HepG2 (cell line): ENCODE results near the gene HLA-DPA1. TPM values are rescaled to one million over a fixed set of nuclear protein-coding genes. Genes with fewer than 3 reads are reported as not detected.

Source experiments
- ATAC-seq: fragments of 200-7000 bp; cut with Tn5 transposase; 3 replicates; pipeline ENCODE4 v1.9.1; 2020; ENCODE audit warnings: mild to moderate bottlenecking, moderate library complexity
- BruUV-seq: library from RNA; stranded (reverse); fragments of 400-500 nt; replicated peaks from 2 replicates; lab custom pipeline; 2021; lab: Mats Ljungman, UMichigan
- CTCF ChIA-PET: fragments of 300-600 bp; formaldehyde crosslinking; extraction: SDS; loops from one replicate; lab custom pipeline; 2021; ENCODE audit warnings: low total read pairs, inconsistent platforms, low intra/inter-chr PET ratio; lab: Yijun Ruan, JAX
- POLR2A ChIA-PET: fragments of 350-600 bp; sonication (Branson Sonifier 250); formaldehyde crosslinking; loops from one replicate; lab custom pipeline; 2020; ENCODE audit warnings: antibody characterized with exemption, inconsistent platforms; lab: Yijun Ruan, JAX
- DNase-seq: peaks from one replicate; pipeline ENCODE4 v3.0.0-alpha.2; 2015; ENCODE audit warnings: low spot score
- FAIRE-seq: peaks from 3 replicates; lab custom pipeline; 2011; peaks lifted over from hg19 to GRCh38; lab: Jason Lieb, UNC
- H2AFZ ChIP-seq: one replicate; pipeline ENCODE4 v1.6.1; 2011; ENCODE audit warnings: low read length, inconsistent platforms
- H3K27ac ChIP-seq: fragments of 300-600 bp; 3 replicates; pipeline ENCODE4 v1.8.0; 2011; ENCODE audit warnings: mixed run types, mild to moderate bottlenecking, mixed read lengths, low read length, inconsistent platforms; ENCODE audit not compliant: insufficient read depth; ENCODE audit errors: extremely low read length
- H3K27me3 ChIP-seq, 2 experiments: fragments of 200-600 bp in 1 of 2; 2 replicates in 1 of 2; 3 replicates in 1 of 2; pipeline versions ENCODE4 v1.6.0 to v1.8.0; 2011; ENCODE audit warnings: low read length in 2 of 2, mild to moderate bottlenecking in 2 of 2, moderate library complexity in 2 of 2, inconsistent platforms in 1 of 2; ENCODE audit not compliant: insufficient read depth in 2 of 2, control insufficient read depth in 1 of 2
- H3K36me3 ChIP-seq, 2 experiments: fragments of 200-600 bp in 1 of 2; replicated peaks in 1 of 2; 2 replicates in 1 of 2; 3 replicates in 1 of 2; pipeline versions ENCODE4 v1.5.1 to v1.8.0; 2011; ENCODE audit warnings: low read length in 2 of 2, inconsistent platforms in 1 of 2; ENCODE audit not compliant: insufficient read depth in 2 of 2, control insufficient read depth in 1 of 2
- H3K4me1 ChIP-seq: 2 replicates; pipeline ENCODE4 v1.5.1; 2012; ENCODE audit warnings: low read length, inconsistent platforms; ENCODE audit not compliant: insufficient read depth
- H3K4me2 ChIP-seq: 2 replicates; pipeline ENCODE4 v1.6.0; 2011; ENCODE audit warnings: low read depth, low read length, inconsistent platforms
- H3K4me3 ChIP-seq, 3 experiments: fragments of 200-600 bp in 1 of 3; sonication (generic), shearing (Covaris generic) in 1 of 3; replicated peaks in 1 of 3; 2 replicates each; pipeline ENCODE4 v1.5.1; 2011 to 2016; ENCODE audit warnings: low read length in 3 of 3, inconsistent platforms in 2 of 3, low read depth in 2 of 3, mild to moderate bottlenecking in 2 of 3, control low read depth in 1 of 3, mixed read lengths in 1 of 3; ENCODE audit not compliant: insufficient read depth in 1 of 3
- H3K79me2 ChIP-seq: one replicate; pipeline ENCODE4 v1.6.1; 2011; ENCODE audit warnings: low read length, inconsistent platforms; ENCODE audit not compliant: insufficient read depth
- H3K9ac ChIP-seq: 2 replicates; pipeline ENCODE4 v1.6.0; 2011; ENCODE audit warnings: mild to moderate bottlenecking, low read depth, low read length, inconsistent platforms; ENCODE audit not compliant: insufficient read depth
- H3K9me3 ChIP-seq: 2 replicates; pipeline ENCODE4 v1.5.1; 2012; ENCODE audit warnings: mild to moderate bottlenecking, low read length
- H4K20me1 ChIP-seq: 2 replicates; pipeline ENCODE4 v1.6.0; 2011; ENCODE audit warnings: inconsistent platforms, mild to moderate bottlenecking, low read length, moderate library complexity; ENCODE audit not compliant: insufficient read depth
- ARHGAP35 ChIP-seq: sonication (generic); formaldehyde crosslinking; IDR thresholded peaks from 2 replicates; pipeline ENCODE4 v1.9.0; 2022; ENCODE audit warnings: mild to moderate bottlenecking, inconsistent platforms, moderate library complexity, missing genetic modification reagents, borderline replicate concordance
- FOXM1 ChIP-seq: sonication (generic); formaldehyde crosslinking; IDR thresholded peaks from 2 replicates; pipeline ENCODE4 v1.5.0; 2020; ENCODE audit warnings: missing genetic modification reagents
- KLF12 ChIP-seq: sonication (generic); formaldehyde crosslinking; IDR thresholded peaks from 2 replicates; pipeline ENCODE4 v1.4.0; 2020; ENCODE audit warnings: missing genetic modification reagents, borderline replicate concordance
- MIXL1 ChIP-seq: IDR thresholded peaks from 2 replicates; pipeline ENCODE4 v1.6.1; 2016
- PAX8 ChIP-seq: sonication (generic); formaldehyde crosslinking; IDR thresholded peaks from 2 replicates; pipeline ENCODE4 v1.8.0; 2022; ENCODE audit warnings: mild to moderate bottlenecking, missing genetic modification reagents, borderline replicate concordance
- SIN3B ChIP-seq: fragments of 150-350 bp; IDR thresholded peaks from 2 replicates; pipeline ENCODE4 v1.6.1; 2014; ENCODE audit warnings: low read length
- SRY ChIP-seq: sonication (generic); formaldehyde crosslinking; IDR thresholded peaks from 2 replicates; pipeline ENCODE4 v1.8.0; 2022; ENCODE audit warnings: mild to moderate bottlenecking, missing genetic modification reagents
- THAP11 ChIP-seq: IDR thresholded peaks from 2 replicates; pipeline ENCODE4 v1.6.1; 2016; ENCODE audit warnings: missing biosample characterization, missing genetic modification reagents
- XRCC5 ChIP-seq: fragments of 200-400 bp; formaldehyde crosslinking; optimal IDR thresholded peaks from 2 replicates; pipeline ENCODE3; 2017; ENCODE audit warnings: mild to moderate bottlenecking, low read length
- ZSCAN20 ChIP-seq: sonication (generic); formaldehyde crosslinking; IDR thresholded peaks from 2 replicates; pipeline ENCODE4 v1.4.0; 2020; ENCODE audit warnings: missing genetic modification reagents, mild to moderate bottlenecking, borderline replicate concordance
- WGBS: methylation state at CpG from one replicate; pipeline ENCODE4 v1.1.6; 2017; ENCODE audit warnings: low lambda C conversion rate; 5-methylcytosine and 5-hydroxymethylcytosine counted together
- in situ Hi-C: cut with HindIII; loops from 2 replicates; pipeline ENCODE4 v1.10.0; 2017; ENCODE audit warnings: low pct_unique_long_range_greater_than_20kb; ENCODE audit not compliant: extremely low pct_ligation_motif_present
- intact Hi-C: fragments of 100-400 bp; cut with micrococcal nuclease; formaldehyde crosslinking; loops from one replicate; pipeline ENCODE4 v1.10.0; 2022; ENCODE audit not compliant: unreplicated experiment
- polyA plus RNA-seq, 8 experiments: library from polyadenylated mRNA; depleted of rRNA in 3 of 8; stranded (reverse) in 7 of 8; unstranded in 1 of 8; fragments of >200 nt; fragmentation: Illumina TruSeq in 4 of 8; extraction: Trizol in 4 of 8; gene quantifications; 2 replicates each; pipeline versions ENCODE4 v1.2.1 to v1.2.3, GENCODE V29; 2011 to 2016; ENCODE audit warnings: low read depth in 4 of 8, missing spikeins in 1 of 8, mixed read lengths in 1 of 8; ENCODE audit not compliant: insufficient read depth in 1 of 8
- total RNA-seq, 5 experiments: library from RNA; depleted of rRNA; stranded (reverse); fragments of >200 nt; fragmentation: Illumina TruSeq; extraction: Trizol; gene quantifications; 2 replicates each; pipeline ENCODE4 v1.2.3, GENCODE V29; 2016; ENCODE audit warnings: low read depth in 1 of 5
- TF ChIP-seq, protein P1 (sequence below): IDR thresholded peaks from 2 replicates; pipeline ENCODE4 v1.6.1; 2016; ENCODE audit warnings: missing biosample characterization, missing genetic modification reagents, low read depth
- TF ChIP-seq, protein P2 (sequence below): IDR thresholded peaks from 2 replicates; pipeline ENCODE4 v1.6.1; 2012; ENCODE audit warnings: low read length, improper control_type of control experiment
- TF ChIP-seq, protein P3 (sequence below): IDR thresholded peaks from 2 replicates; pipeline ENCODE4 v1.6.1; 2016; ENCODE audit warnings: low read depth, borderline replicate concordance

The HLA-DPA1 gene
- total and polyA plus RNA-seq, 2 of the 13 experiments (the other 11 are each of a cell fraction or from before 2014, with no cell fraction given): not detected

DNA sequence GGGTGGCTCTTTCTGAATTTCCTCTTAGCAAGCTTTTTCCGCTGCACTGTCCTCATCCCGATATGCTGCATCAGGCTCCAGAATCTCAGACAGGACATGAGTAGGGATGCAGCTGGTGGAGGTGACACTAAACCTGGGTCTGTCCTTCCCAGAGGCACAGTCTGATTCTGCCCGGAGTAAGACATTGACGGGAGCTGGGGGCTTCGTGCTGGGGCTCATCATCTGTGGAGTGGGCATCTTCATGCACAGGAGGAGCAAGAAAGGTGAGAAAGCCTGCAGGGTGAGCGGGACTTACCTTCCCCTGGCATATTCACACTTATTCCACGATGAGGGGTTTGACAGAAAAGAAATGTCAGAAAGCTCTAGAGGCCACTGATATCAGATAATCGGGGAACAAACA lies 12.2 kb upstream of the HLA-DPA1 start:
- DNase-seq (no peak), ATAC-seq (no peak), FAIRE-seq (no peak)
- Histone ChIP-seq H3K9me3 (no peaks in the 10 kb centered on the region), H3K79me2 (no peaks in the 10 kb centered on the region), H3K9ac (no peak overlapping the region), H2AFZ (no peak overlapping the region), H3K27ac (no peak overlapping the region), H3K27me3 (peaks cover 2 to 47% of the 10 kb centered on the region in 2 experiments; a peak in 4 of 5 replicates), H4K20me1 (no peaks in the 10 kb centered on the region), H3K36me3 (no peaks in the 10 kb centered on the region), H3K4me3 (no peak overlapping the region), H3K4me2 (no peak overlapping the region), H3K4me1 (no peaks in the 10 kb centered on the region)
- no peak for TF ChIP-seq ZSCAN20
- no peak for TF ChIP-seq PAX8 (CRISPR knock-in tag)
- no peak for TF ChIP-seq XRCC5
- TF ChIP-seq KLF12 (CRISPR knock-in tag): no peak
- TF ChIP-seq SIN3B: no peak
- TF ChIP-seq, protein P1, sequence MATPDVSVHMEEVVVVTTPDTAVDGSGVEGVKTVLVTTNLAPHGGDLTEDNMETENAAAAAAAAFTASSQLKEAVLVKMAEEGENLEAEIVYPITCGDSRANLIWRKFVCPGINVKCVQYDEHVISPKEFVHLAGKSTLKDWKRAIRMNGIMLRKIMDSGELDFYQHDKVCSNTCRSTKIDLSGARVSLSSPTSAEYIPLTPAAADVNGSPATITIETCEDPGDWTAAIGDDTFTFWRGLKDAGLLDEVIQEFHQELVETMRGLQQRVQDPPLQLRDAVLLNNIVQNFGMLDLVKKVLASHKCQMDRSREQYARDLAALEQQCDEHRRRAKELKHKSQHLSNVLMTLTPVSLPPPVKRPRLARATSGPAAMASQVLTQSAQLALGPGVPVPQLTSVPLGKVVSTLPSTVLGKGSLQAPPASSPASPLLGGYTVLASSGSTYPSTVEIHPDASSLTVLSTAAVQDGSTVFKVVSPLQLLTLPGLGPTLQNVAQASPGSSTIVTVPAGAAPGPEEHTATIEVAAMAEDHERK (CRISPR knock-in tag): no peak
- TF ChIP-seq, protein P2, sequence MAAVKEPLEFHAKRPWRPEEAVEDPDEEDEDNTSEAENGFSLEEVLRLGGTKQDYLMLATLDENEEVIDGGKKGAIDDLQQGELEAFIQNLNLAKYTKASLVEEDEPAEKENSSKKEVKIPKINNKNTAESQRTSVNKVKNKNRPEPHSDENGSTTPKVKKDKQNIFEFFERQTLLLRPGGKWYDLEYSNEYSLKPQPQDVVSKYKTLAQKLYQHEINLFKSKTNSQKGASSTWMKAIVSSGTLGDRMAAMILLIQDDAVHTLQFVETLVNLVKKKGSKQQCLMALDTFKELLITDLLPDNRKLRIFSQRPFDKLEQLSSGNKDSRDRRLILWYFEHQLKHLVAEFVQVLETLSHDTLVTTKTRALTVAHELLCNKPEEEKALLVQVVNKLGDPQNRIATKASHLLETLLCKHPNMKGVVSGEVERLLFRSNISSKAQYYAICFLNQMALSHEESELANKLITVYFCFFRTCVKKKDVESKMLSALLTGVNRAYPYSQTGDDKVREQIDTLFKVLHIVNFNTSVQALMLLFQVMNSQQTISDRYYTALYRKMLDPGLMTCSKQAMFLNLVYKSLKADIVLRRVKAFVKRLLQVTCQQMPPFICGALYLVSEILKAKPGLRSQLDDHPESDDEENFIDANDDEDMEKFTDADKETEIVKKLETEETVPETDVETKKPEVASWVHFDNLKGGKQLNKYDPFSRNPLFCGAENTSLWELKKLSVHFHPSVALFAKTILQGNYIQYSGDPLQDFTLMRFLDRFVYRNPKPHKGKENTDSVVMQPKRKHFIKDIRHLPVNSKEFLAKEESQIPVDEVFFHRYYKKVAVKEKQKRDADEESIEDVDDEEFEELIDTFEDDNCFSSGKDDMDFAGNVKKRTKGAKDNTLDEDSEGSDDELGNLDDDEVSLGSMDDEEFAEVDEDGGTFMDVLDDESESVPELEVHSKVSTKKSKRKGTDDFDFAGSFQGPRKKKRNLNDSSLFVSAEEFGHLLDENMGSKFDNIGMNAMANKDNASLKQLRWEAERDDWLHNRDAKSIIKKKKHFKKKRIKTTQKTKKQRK: no peak
- no peak for TF ChIP-seq ARHGAP35 (CRISPR knock-in tag)
- TF ChIP-seq, protein P3, sequence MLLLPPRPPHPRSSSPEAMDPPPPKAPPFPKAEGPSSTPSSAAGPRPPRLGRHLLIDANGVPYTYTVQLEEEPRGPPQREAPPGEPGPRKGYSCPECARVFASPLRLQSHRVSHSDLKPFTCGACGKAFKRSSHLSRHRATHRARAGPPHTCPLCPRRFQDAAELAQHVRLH (CRISPR knock-in tag): no peak
- TF ChIP-seq SRY (CRISPR knock-in tag): no peak
- no peak for TF ChIP-seq FOXM1 (CRISPR knock-in tag)
- TF ChIP-seq MIXL1: no peak
- no peak for TF ChIP-seq THAP11 (CRISPR knock-in tag)
- POLR2A ChIA-PET: no interaction called here
- in situ Hi-C loops (no loop called here), intact Hi-C loops (no loop called here)
- WGBS: 3% methylated on average over 8 of the region's 8 CpGs
- CTCF ChIA-PET: no interaction called here
- BruUV-seq: no TSS peak
